NCI-H446 treated with DMSO at 0.1 percent for 48 hours (cell line): ENCODE measurements around the gene KIF4B.
"Not testable (repeated sequence)": the region's sequence is repeated elsewhere in the genome, so short reads cannot be mapped to it uniquely, and the experiment has no call there.

Experiments used
- DNase-seq: peaks from one replicate; lab custom pipeline; 2025; lab: John Stamatoyannopoulos, UW

KIF4B gene

GRCh38 chr5:155004138-155004744 lies 9.3 kb upstream of the KIF4B start:
- DNase-seq = no peak

- DNase-seq = not testable (repeated sequence)
These were observed 7.3 kb upstream of the KIF4B start for GRCh38 chr5:155006265-155006664.

GRCh38 chr5:155008669-155009068 lies 4.9 kb upstream of the KIF4B start:
- DNase-seq = no peak

- no peak for DNase-seq
These were observed 2.7 kb upstream of the KIF4B start for GRCh38 chr5:155010881-155011280.

GRCh38 chr5:155015239-155015638 lies 1.7 kb downstream of the KIF4B start:
- DNase-seq = no peak

GRCh38 chr5:155017610-155018009 lies 4.1 kb downstream of the KIF4B start:
- no peak for DNase-seq

- no peak for DNase-seq
These were observed 6.2 kb downstream of the KIF4B start for GRCh38 chr5:155019601-155020226.

- DNase-seq = no peak
These were observed 8.3 kb downstream of the KIF4B start for GRCh38 chr5:155021842-155022241.

GRCh38 chr5:155023320-155023719 lies 9.8 kb downstream of the KIF4B start:
- no peak for DNase-seq

GRCh38 chr5:155024015-155024414 lies 10.5 kb downstream of the KIF4B start:
- DNase-seq = no peak

GRCh38 chr5:155025895-155026294 lies 12.3 kb downstream of the KIF4B start:
- no peak for DNase-seq

GRCh38 chr5:155027993-155028629 lies 14.6 kb downstream of the KIF4B start:
- no peak for DNase-seq

GRCh38 chr5:155029240-155029639 lies 15.7 kb downstream of the KIF4B start:
- no peak for DNase-seq

GRCh38 chr5:155034145-155034744 lies 20.7 kb downstream of the KIF4B start:
- not testable (repeated sequence) for DNase-seq

- not testable (repeated sequence) for DNase-seq
These were observed 21.5 kb downstream of the KIF4B start for GRCh38 chr5:155035087-155035486.

- DNase-seq = no peak
These were observed 27.6 kb downstream of the KIF4B start for GRCh38 chr5:155040984-155041653.

GRCh38 chr5:155044591-155044990 lies 31.0 kb downstream of the KIF4B start:
- no peak for DNase-seq

- DNase-seq = no peak
These were observed 33.0 kb downstream of the KIF4B start for GRCh38 chr5:155046591-155046990.

- no peak for DNase-seq
These were observed 34.3 kb downstream of the KIF4B start for GRCh38 chr5:155047818-155048217.

- no peak for DNase-seq
These were observed 36.2 kb downstream of the KIF4B start for GRCh38 chr5:155049569-155050383.

- DNase-seq = no peak
These were observed 36.9 kb downstream of the KIF4B start for GRCh38 chr5:155050384-155051019.
